A673 (cell line): ENCODE results near the gene PDE8B. TPM values are rescaled to one million over a fixed set of nuclear protein-coding genes. Genes with fewer than 3 reads are reported as not detected.

ENCODE experiments used
- BruUV-seq: library from RNA; stranded (reverse); fragments of 400-500 nt; replicated peaks from 2 replicates; lab custom pipeline; 2021; lab: Mats Ljungman, UMichigan
- CTCF ChIA-PET: fragments of 300-600 bp; sonication (Branson Sonifier 250); formaldehyde crosslinking; loops from one replicate; lab custom pipeline; 2022; ENCODE audit warnings: antibody characterized with exemption; lab: Charles Lee
- POLR2A ChIA-PET: fragments of 300-600 bp; sonication (Branson Sonifier 250); formaldehyde crosslinking; loops from one replicate; lab custom pipeline; 2022; ENCODE audit warnings: antibody characterized with exemption; ENCODE audit not compliant: low non-redundant PET; lab: Charles Lee
- DNase-seq: peaks from one replicate; pipeline ENCODE4 v3.0.0-alpha.2; 2015; ENCODE audit warnings: low spot score
- H3K27ac ChIP-seq: fragments of 200-600 bp; sonication (generic); 2 replicates; pipeline ENCODE4 v1.5.1; 2016; ENCODE audit warnings: mixed run types, low read depth, mild to moderate bottlenecking, mixed read lengths, antibody characterized with exemption, low read length; ENCODE audit not compliant: poor library complexity, severe bottlenecking
- H3K27me3 ChIP-seq: fragments of 200-600 bp; sonication (generic); replicated peaks from 2 replicates; pipeline ENCODE4 v1.6.1; 2017; ENCODE audit warnings: mixed run types, low read depth, mild to moderate bottlenecking, mixed read lengths, antibody characterized with exemption, low read length; ENCODE audit not compliant: insufficient read depth, poor library complexity
- H3K36me3 ChIP-seq: fragments of 200-600 bp; sonication (generic); 2 replicates; pipeline ENCODE4 v1.6.1; 2016; ENCODE audit warnings: mixed run types, mild to moderate bottlenecking, mixed read lengths, antibody characterized with exemption, low read length; ENCODE audit not compliant: insufficient read depth, poor library complexity, severe bottlenecking
- H3K4me1 ChIP-seq: fragments of 200-600 bp; sonication (generic); 2 replicates; pipeline ENCODE4 v1.6.1; 2017; ENCODE audit warnings: mixed run types, mild to moderate bottlenecking, mixed read lengths, antibody characterized with exemption, low read length; ENCODE audit not compliant: insufficient read depth, poor library complexity, severe bottlenecking
- H3K4me3 ChIP-seq: fragments of 200-600 bp; sonication (generic); 2 replicates; pipeline ENCODE4 v1.5.1; 2016; ENCODE audit warnings: low read depth, mixed run types, mild to moderate bottlenecking, mixed read lengths, low read length; ENCODE audit not compliant: poor library complexity, severe bottlenecking
- H3K9me3 ChIP-seq: fragments of 200-600 bp; sonication (generic); 2 replicates; pipeline ENCODE4 v1.6.1; 2016; ENCODE audit warnings: mixed run types, low read depth, mild to moderate bottlenecking, mixed read lengths, antibody characterized with exemption, low read length; ENCODE audit not compliant: poor library complexity, severe bottlenecking
- CTCF ChIP-seq: fragments of 300-800, 200-600 bp; sonication (generic); conservative IDR thresholded peaks from 2 replicates; pipeline ENCODE4 v1.5.1; 2017; ENCODE audit warnings: low read depth, mild to moderate bottlenecking, antibody characterized with exemption, low read length, moderate library complexity, mixed read lengths
- EZH2 ChIP-seq: fragments of 200-600 bp; sonication (generic); IDR thresholded peaks from 2 replicates; pipeline ENCODE4 v1.6.1; 2017; ENCODE audit warnings: borderline replicate concordance, low read depth, mild to moderate bottlenecking, mixed read lengths, antibody characterized with exemption, low read length; ENCODE audit not compliant: poor library complexity, severe bottlenecking
- intact Hi-C: fragments of 100-400 bp; cut with micrococcal nuclease; formaldehyde crosslinking; loops from one replicate; pipeline ENCODE4 v1.10.0; 2022; ENCODE audit not compliant: unreplicated experiment
- total RNA-seq: library from RNA; stranded (reverse); gene quantifications from 2 replicates; pipeline ENCODE4 v1.2.3, GENCODE V29; 2021

PDE8B gene
- total RNA-seq, 1 experiment from 2014 or later = 0.69 TPM

GRCh38 chr5:77438071-77438470 lies 227.6 kb downstream of the PDE8B start:
- no TSS peak for BruUV-seq
- POLR2A ChIA-PET = no interaction called here
- Histone ChIP-seq H3K27me3 (no peaks in the 10 kb centered on the region), H3K4me3 (no peak overlapping the region), H3K27ac (no peak overlapping the region), H3K36me3 (no peaks in the 10 kb centered on the region), H3K4me1 (no peaks in the 10 kb centered on the region), H3K9me3 (no peaks in the 10 kb centered on the region)
- no peak for DNase-seq
- CTCF ChIA-PET = no interaction called here
- intact Hi-C loops = loop anchor here (10.0 kb wide), 1 partner anchor 293 kb away; no protein-coding TSS in a partner anchor
- TF ChIP-seq EZH2 = no peak
- no peak for TF ChIP-seq CTCF

GRCh38 chr5:77443670-77444069 lies 233.2 kb downstream of the PDE8B start:
- no peak for DNase-seq
- POLR2A ChIA-PET = no interaction called here
- intact Hi-C loops = no loop called here
- no peak overlapping the region for H3K27ac ChIP-seq
- no peaks in the 10 kb centered on the region for H3K27me3 ChIP-seq
- CTCF ChIA-PET = no interaction called here
- no TSS peak for BruUV-seq
- no peaks in the 10 kb centered on the region for H3K4me1 ChIP-seq
- no peaks in the 10 kb centered on the region for H3K36me3 ChIP-seq
- no peaks in the 10 kb centered on the region for H3K9me3 ChIP-seq
- TF ChIP-seq EZH2 = no peak
- TF ChIP-seq CTCF = no peak
- H3K4me3 ChIP-seq = no peak overlapping the region

- H3K36me3 ChIP-seq = no peaks in the 10 kb centered on the region
- H3K27ac ChIP-seq = no peak overlapping the region
- intact Hi-C loops = no loop called here
- H3K4me3 ChIP-seq = no peak overlapping the region
- ChIA-PET CTCF (no interaction called here), POLR2A (no interaction called here)
- no peak for DNase-seq
- H3K27me3 ChIP-seq = no peaks in the 10 kb centered on the region
- no peaks in the 10 kb centered on the region for H3K9me3 ChIP-seq
- no TSS peak for BruUV-seq
- TF ChIP-seq EZH2 = no peak
- no peak for TF ChIP-seq CTCF
- no peaks in the 10 kb centered on the region for H3K4me1 ChIP-seq
Measured at GRCh38 chr5:77444356-77444755, 233.9 kb downstream of the PDE8B start.
